Measurements from ENCODE around the gene DISP3. TPM values are rescaled to one million over a fixed set of nuclear protein-coding genes. Genes with fewer than 3 reads are reported as not detected.

Gene DISP3
- total and polyA plus RNA-seq, 9 of the 15 experiments (the other 6 are each of a cell fraction or from before 2014, with no cell fraction given), result 0.03 to 0.19 (median 0.15) TPM; not detected in 5

GRCh38 chr1:11429935-11430334 is 49.0 kb upstream of the DISP3 start:
- H3K36me3 ChIP-seq (ENCODE audit: control insufficient read depth, insufficient read depth, low read length), result no peaks in the 10 kb centered on the region
- no peak overlapping the region for H3K9ac ChIP-seq (ENCODE audit: insufficient read depth in 1 of 2, low read depth in 2 of 2, low read length in 2 of 2)
- H3K9me3 ChIP-seq (replicated peaks; ENCODE audit: control insufficient read depth, insufficient read depth, low read depth, low read length), result no peaks in the 10 kb centered on the region
- H3K27ac ChIP-seq (ENCODE audit: extremely low read depth, low read depth, low read length), result no peak overlapping the region
- H3K27me3 ChIP-seq (ENCODE audit: control insufficient read depth in 2 of 2, insufficient read depth in 2 of 2, low read length in 2 of 2), result peaks cover 30 to 70% of the 10 kb centered on the region in 2 experiments
- in situ Hi-C loops (cut with MboI) (no loop called here), intact Hi-C loops (cut with micrococcal nuclease) (no loop called here)
- no peak overlapping the region for H3K4me2 ChIP-seq (ENCODE audit: insufficient read depth, low read length)
- WGBS (ENCODE audit: insufficient coverage, low coverage, missing lambda C conversion rate), result 4% methylated on average over 10 of the region's 10 CpGs
- no peaks in the 10 kb centered on the region for H3K9me1 ChIP-seq (ENCODE audit: control insufficient read depth, insufficient read depth, low read length)
- no TSS peak for BruUV-seq (replicated peaks)
- TF ChIP-seq KDM1A (IDR thresholded peaks at IDR 0.05), result peak; percentile 25 to 31; a peak in 2 of 4 replicates
- peak; percentile 78; the same call in 1 of the 2 replicates for TF ChIP-seq BCOR (IDR thresholded peaks at IDR 0.05)
- TF ChIP-seq RBM25 (IDR thresholded peaks at IDR 0.05; ENCODE audit: low read depth, low read length, severe bottlenecking), result peak; percentile 77
- TF ChIP-seq HDAC2 (IDR thresholded peaks at IDR 0.05), result 0 out of 2 replicates have a peak, but pooled peaks have one; percentile 22
- no peak for TF ChIP-seq ZNF324 (CRISPR knock-in tag; IDR thresholded peaks at IDR 0.05)
- TF ChIP-seq ADNP (tag; IDR thresholded peaks at IDR 0.05), result peak; percentile 75; the same call in 1 of the 2 replicates
- TF ChIP-seq ZKSCAN3 (CRISPR knock-in tag; IDR thresholded peaks at IDR 0.05), result no peak
- no peaks in the 10 kb centered on the region for H3K4me1 ChIP-seq (replicated peaks in 1 of 2; ENCODE audit: control insufficient read depth in 2 of 2, insufficient read depth in 2 of 2, low read length in 2 of 2)
- 0 out of 2 replicates have a peak, but pooled peaks cover 10% of the 10 kb centered on the region for H4K20me1 ChIP-seq (replicated peaks; ENCODE audit: control insufficient read depth, insufficient read depth, low read length)
- no peaks in the 10 kb centered on the region for H3K79me2 ChIP-seq (ENCODE audit: control insufficient read depth, insufficient read depth, low read length)
- CTCF ChIA-PET (ENCODE audit: low intra/inter-chr PET ratio), result no interaction called here
- ATAC-seq, result no peak
- H3K4me3 ChIP-seq, result no peak overlapping the region
- no peak for DNase-seq (ENCODE audit: extremely low read depth in 1 of 4, low spot score in 3 of 4)
- H2AFZ ChIP-seq (ENCODE audit: low read depth, low read length), result no peak overlapping the region
- no peak for FAIRE-seq
- POLR2A ChIA-PET, result no interaction called here

GRCh38 chr1:11431941-11432507 is 46.9 kb upstream of the DISP3 start:
- H2AFZ ChIP-seq (ENCODE audit: low read depth, low read length), result no peak overlapping the region

More at GRCh38 chr1:11431941-11432507, 46.9 kb upstream of the DISP3 start:
- Histone ChIP-seq H3K4me1 (replicated peaks in 1 of 2; ENCODE audit: control insufficient read depth in 2 of 2, insufficient read depth in 2 of 2, low read length in 2 of 2) (no peaks in the 10 kb centered on the region), H3K79me2 (ENCODE audit: control insufficient read depth, insufficient read depth, low read length) (no peaks in the 10 kb centered on the region), H3K27me3 (ENCODE audit: control insufficient read depth in 2 of 2, insufficient read depth in 2 of 2, low read length in 2 of 2) (peaks cover 39 to 89% of the 10 kb centered on the region in 2 experiments), H3K9me1 (ENCODE audit: control insufficient read depth, insufficient read depth, low read length) (no peaks in the 10 kb centered on the region), H3K4me3 (no peak overlapping the region), H3K9ac (ENCODE audit: insufficient read depth in 1 of 2, low read depth in 2 of 2, low read length in 2 of 2) (no peak overlapping the region), H3K4me2 (ENCODE audit: insufficient read depth, low read length) (no peak overlapping the region), H3K36me3 (ENCODE audit: control insufficient read depth, insufficient read depth, low read length) (no peaks in the 10 kb centered on the region), H3K9me3 (replicated peaks; ENCODE audit: control insufficient read depth, insufficient read depth, low read depth, low read length) (no peaks in the 10 kb centered on the region), H3K27ac (ENCODE audit: extremely low read depth, low read depth, low read length) (no peak overlapping the region), H4K20me1 (replicated peaks; ENCODE audit: control insufficient read depth, insufficient read depth, low read length) (0 out of 2 replicates have a peak, but pooled peaks cover 15% of the 10 kb centered on the region)
- intact Hi-C loops (cut with micrococcal nuclease) (no loop called here), in situ Hi-C loops (cut with MboI) (no loop called here)
- no TSS peak for BruUV-seq (replicated peaks)
- TF ChIP-seq NRF1 (conservative IDR thresholded peaks at IDR 0.05 in 1 of 2, IDR thresholded peaks at IDR 0.05 in 1 of 2) (0 out of 4 replicates have a peak, but pooled peaks of 1 of the 2 experiments have one; percentile 22), ZNF175 (CRISPR knock-in tag; IDR thresholded peaks at IDR 0.05; ENCODE audit: low read depth) (no peak)
- DNase-seq (ENCODE audit: extremely low read depth in 1 of 4, low spot score in 3 of 4) (no peak), ATAC-seq (no peak), FAIRE-seq (no peak)
- ChIA-PET CTCF (ENCODE audit: low intra/inter-chr PET ratio) (no interaction called here), POLR2A (no interaction called here)
- WGBS (ENCODE audit: insufficient coverage, low coverage, missing lambda C conversion rate), result under 1% methylated on average over 14 of the region's 16 CpGs
